Activated naive CD4-positive, alpha-beta T cell treated with anti-CD3 and anti-CD28 coated beads for 36 hours (primary cell): Measurements from ENCODE around the gene SYCE1. TPM values are rescaled to one million over a fixed set of nuclear protein-coding genes. Genes with fewer than 3 reads are reported as not detected.
"Not testable (repeated sequence)": the region's sequence is repeated elsewhere in the genome, so short reads cannot be mapped to it uniquely, and the experiment has no call there.

Experiments
- CTCF ChIA-PET: fragments of 350-600 bp; sonication (Branson Sonifier 250); formaldehyde crosslinking; loops from one replicate; lab custom pipeline; 2021; ENCODE audit warnings: antibody characterized with exemption; lab: Charles Lee
- DNase-seq: peaks from one replicate; pipeline ENCODE4 v3.0.0-alpha.2; 2020
- H3K27ac Mint-ChIP-seq: one replicate; pipeline ENCODE4 v1.8.0; 2021; ENCODE audit warnings: mild to moderate bottlenecking, mixed read lengths
- H3K27me3 Mint-ChIP-seq: one replicate; pipeline ENCODE4 v1.8.0; 2021; ENCODE audit warnings: low read depth, mixed read lengths
- H3K36me3 Mint-ChIP-seq: one replicate; pipeline ENCODE4 v1.8.0; 2021; ENCODE audit warnings: low read depth, mixed read lengths
- H3K4me1 Mint-ChIP-seq: one replicate; pipeline ENCODE4 v1.8.0; 2021; ENCODE audit warnings: low read depth, mixed read lengths
- H3K4me3 Mint-ChIP-seq: one replicate; pipeline ENCODE4 v1.8.0; 2021; ENCODE audit warnings: mild to moderate bottlenecking, moderate library complexity, mixed read lengths
- H3K9me3 Mint-ChIP-seq: one replicate; pipeline ENCODE4 v1.8.0; 2021; ENCODE audit warnings: mixed read lengths
- intact Hi-C: fragments of 100-400 bp; cut with micrococcal nuclease; formaldehyde crosslinking; loops from one replicate; pipeline ENCODE4 v1.15.1; 2023
- total RNA-seq, 2 experiments: library from RNA; stranded (reverse); gene quantifications; one replicate each; pipeline ENCODE4 v1.2.3, GENCODE V29; 2021

Gene SYCE1
- total RNA-seq, 2 experiments from 2014 or later, result 0.17 TPM; not detected in 1

DNA sequence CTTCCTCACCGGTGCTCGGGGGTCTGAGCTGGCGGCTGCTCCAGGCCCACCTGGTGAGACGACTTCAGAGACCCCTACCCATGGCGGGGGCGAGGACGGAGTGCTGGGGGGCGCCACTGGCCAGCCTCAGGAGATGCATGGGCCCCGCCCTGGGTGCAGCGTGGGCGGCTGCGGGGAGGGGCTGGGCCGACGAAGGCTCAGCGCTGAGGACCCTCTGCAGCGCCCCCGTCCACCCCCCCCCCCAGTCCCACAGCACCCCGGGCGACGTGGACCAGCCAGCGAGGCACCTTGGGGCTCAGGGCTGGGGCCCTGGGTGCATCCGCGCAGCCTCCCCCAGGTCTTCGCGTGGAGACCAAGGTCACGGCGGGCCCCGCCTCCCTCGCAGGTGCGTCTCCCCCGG lies 11.7 kb upstream of the SYCE1 start:
- H3K27me3 Mint-ChIP-seq, DNase-seq, intact Hi-C loops, H3K36me3 Mint-ChIP-seq, H3K4me1 Mint-ChIP-seq, H3K4me3 Mint-ChIP-seq, CTCF ChIA-PET, H3K27ac Mint-ChIP-seq: not testable (repeated sequence)
- H3K9me3 Mint-ChIP-seq, result peaks cover 15% of the 10 kb centered on the region

DNA sequence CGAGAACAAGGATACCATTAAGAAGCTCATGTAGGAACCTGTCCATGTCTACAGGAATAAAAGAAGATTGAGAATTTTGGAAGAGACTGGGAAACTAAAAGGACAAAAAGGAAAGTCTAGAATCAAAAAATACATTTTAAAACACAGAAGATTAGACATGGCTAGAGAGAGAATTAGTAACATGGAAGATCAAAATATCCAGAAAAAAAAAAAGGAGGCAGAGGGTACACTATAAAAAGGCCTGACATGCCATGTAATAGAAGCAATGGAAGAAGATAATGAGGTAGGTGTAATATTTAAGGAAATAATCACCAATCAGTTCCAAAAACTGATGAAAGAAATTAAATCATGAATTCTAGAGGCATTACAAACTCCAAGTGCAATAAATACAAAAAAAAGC lies 8.1 kb upstream of the SYCE1 start:
- H3K27ac Mint-ChIP-seq, H3K4me1 Mint-ChIP-seq, H3K36me3 Mint-ChIP-seq, H3K4me3 Mint-ChIP-seq, DNase-seq, H3K27me3 Mint-ChIP-seq: not testable (repeated sequence)
- peaks cover 15% of the 10 kb centered on the region for H3K9me3 Mint-ChIP-seq
- CTCF ChIA-PET, result interaction anchor here (1.0 to 1.4 kb wide), 2 partner anchors 135 to 245 kb away, joined by 3 read pairs; no protein-coding TSS in a partner anchor
- intact Hi-C loops, result loop anchor here (5.0 kb wide), 1 partner anchor 146 kb away; no protein-coding TSS in a partner anchor

DNA sequence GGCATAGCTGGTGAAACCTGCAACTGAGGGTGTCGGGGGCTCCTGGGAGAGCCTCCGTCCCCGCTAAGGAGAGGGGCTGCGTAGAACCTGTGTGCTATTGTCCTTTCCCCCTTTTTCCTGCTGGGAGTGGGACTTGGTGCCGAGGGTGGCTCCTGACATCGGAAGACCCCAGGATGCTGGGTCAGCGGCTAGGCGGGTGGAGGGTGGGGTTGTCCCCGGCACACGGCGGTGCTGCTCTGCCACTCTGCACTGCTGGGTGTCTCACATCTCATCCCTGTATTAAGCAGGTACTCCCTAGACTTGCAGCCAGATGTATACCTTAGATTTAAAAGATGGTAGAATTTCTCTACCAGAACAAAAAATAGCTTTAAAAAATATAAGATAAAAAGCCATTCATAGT lies 6.7 kb upstream of the SYCE1 start:
- DNase-seq, H3K36me3 Mint-ChIP-seq, H3K27ac Mint-ChIP-seq, H3K4me1 Mint-ChIP-seq, H3K4me3 Mint-ChIP-seq, CTCF ChIA-PET, H3K27me3 Mint-ChIP-seq: not testable (repeated sequence)
- H3K9me3 Mint-ChIP-seq, result peaks cover 15% of the 10 kb centered on the region
- intact Hi-C loops, result loop anchor here (5.0 kb wide), 1 partner anchor 145 kb away; no protein-coding TSS in a partner anchor

DNA sequence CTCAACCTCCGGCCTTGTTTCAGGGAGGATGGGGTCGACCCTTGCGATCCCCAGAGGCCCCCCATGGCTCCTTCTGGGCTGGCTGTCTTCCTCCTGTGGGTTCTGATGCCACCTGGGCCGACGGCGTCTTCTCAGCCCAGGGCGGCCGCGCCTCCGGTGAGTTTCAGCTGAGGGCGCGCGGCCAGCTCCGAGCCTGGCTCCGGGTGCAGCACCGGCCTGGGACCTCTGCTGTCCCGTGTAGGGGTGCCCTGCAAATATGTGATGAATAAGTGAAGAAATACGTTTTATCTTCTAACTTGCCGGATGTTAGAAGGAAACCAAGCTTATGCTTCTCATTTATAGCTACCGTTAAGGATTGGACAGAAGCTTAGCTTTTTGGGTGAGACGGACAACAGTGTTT lies 4.4 kb upstream of the SYCE1 start:
- H3K27me3 Mint-ChIP-seq, H3K4me3 Mint-ChIP-seq: not testable (repeated sequence)

DNA sequence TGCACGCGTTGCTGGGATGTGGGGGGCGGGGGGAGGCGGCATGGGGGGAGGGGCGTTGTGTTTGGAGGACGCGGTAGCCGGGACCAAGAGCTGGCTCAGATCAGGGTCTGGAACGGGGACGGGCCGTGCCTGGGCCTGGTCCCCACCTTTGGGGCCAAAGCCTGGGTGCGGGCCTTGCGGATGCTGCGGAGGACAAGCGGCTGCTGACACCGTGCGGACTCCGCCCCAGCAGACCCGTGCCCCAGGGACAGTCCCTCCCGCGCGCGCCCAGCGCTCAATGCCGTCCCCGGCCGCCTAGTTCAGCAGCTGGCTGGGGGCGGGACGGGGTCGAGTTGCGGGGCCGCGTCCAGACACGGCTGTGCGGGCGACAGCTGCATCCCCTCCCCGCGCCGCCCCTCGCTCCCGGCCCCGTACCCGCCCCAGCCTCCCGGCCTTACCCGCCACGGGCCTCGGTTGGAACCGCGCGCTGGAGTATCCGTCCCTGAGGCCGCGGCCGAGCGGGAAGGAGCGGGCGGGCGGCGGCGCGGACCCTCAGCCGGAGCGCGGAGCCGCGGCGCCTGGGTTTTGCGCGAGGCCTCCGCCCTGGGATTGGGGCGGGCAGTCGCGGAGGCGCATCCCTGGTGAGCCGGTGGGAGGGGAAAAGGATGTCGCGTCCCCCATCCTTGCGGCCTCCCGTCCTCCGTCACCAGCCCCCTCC lies 3.6 kb upstream of the SYCE1 start:
- intact Hi-C loops, H3K4me3 Mint-ChIP-seq, H3K4me1 Mint-ChIP-seq, H3K27ac Mint-ChIP-seq, H3K27me3 Mint-ChIP-seq, DNase-seq, CTCF ChIA-PET, H3K36me3 Mint-ChIP-seq: not testable (repeated sequence)
- peaks cover 14% of the 10 kb centered on the region for H3K9me3 Mint-ChIP-seq

More for the DNA sequence above, 4.4 kb upstream of the SYCE1 start:
- H3K4me1 Mint-ChIP-seq, H3K36me3 Mint-ChIP-seq, DNase-seq, H3K27ac Mint-ChIP-seq, CTCF ChIA-PET: not testable (repeated sequence)
- intact Hi-C loops, result loop anchor here (5.0 kb wide), 1 partner anchor 142 kb away; no protein-coding TSS in a partner anchor
- H3K9me3 Mint-ChIP-seq, result peaks cover 18% of the 10 kb centered on the region

DNA sequence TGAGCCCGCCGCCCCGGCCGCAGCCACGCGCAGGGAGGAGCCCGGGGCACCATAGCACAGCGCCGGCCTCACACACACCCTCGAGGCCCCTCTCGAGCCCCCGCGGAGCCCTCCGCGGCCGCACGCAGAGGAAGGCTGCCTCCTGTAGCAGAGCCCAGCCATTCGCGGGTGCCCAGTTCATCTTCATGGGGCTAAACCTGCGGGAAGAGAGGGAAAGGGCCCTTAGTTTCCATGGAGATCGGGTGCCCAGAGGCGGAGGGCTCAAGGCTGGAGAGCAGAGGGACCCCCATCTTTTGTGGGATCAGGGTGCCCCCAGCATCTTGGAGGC lies 2.9 kb upstream of the SYCE1 start:
- intact Hi-C loops, result no loop called here
- Mint-ChIP-seq H3K4me3 (no peak overlapping the region), H3K36me3 (peaks cover under 1% of the 10 kb centered on the region), H3K4me1 (no peaks in the 10 kb centered on the region), H3K9me3 (peaks cover 6% of the 10 kb centered on the region), H3K27ac (no peak overlapping the region), H3K27me3 (peaks cover 9% of the 10 kb centered on the region)
- CTCF ChIA-PET, result no interaction called here
- no peak for DNase-seq

DNA sequence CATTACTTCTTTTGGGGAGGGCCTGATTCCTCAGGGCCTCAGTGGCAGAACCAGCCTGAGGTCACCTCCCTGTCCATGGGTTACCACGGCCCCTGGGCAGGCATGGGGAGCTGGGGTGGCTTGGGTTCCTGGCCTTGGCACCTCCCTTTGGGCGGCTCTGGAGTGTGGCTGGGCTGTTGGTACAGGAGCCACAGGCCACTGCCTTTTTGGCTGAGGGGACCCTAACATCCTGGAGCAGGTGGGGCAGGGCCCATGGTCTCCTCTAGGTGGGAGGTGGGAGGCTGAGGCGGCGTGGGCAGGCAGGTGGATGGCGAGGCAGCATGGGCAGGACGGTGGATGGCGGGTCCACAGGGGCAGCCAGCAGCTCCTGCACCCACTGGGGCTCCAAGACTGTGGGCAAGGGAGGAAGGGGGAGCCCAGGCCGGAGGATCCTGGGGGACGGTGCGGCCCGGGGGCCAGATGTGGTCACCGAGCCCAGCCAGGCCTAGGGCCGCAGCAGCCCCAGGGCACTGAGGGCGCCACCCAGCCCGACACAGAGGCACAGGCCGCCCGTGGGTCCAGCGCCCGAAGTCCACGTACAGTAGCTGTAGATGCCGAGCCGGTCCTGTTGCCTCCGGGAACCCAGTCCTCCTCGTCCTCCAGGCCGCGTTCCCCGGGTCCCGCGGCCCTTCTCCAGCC lies 2.4 kb upstream of the SYCE1 start:
- Mint-ChIP-seq H3K27ac (no peak overlapping the region), H3K36me3 (no peaks in the 10 kb centered on the region), H3K4me3 (no peak overlapping the region), H3K27me3 (peaks cover 9% of the 10 kb centered on the region), H3K9me3 (peaks cover 3% of the 10 kb centered on the region), H3K4me1 (no peaks in the 10 kb centered on the region)
- DNase-seq, result no peak
- CTCF ChIA-PET, result no interaction called here
- intact Hi-C loops, result no loop called here

DNA sequence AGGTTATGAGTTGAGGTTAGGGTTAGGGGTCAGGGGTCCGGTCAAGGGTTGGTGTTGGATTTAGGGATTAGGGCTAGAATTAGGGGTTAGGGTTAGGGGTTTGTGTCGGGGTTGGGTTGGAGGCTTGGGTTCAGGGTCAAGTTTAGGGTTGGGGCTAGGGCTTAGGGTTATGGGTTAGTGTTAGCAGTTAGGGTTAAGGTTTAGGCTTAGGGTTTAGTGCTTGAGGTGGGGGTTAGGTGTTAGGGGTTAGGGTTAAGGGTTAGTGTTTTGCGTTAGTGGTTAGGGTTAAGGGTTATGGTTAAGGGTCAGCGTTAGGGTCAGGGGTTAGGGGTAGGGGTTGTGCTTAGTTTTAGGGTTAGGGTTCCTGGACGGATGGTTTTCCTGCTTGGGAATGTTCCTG lies 1.7 kb upstream of the SYCE1 start:
- Mint-ChIP-seq H3K27ac (no peak overlapping the region), H3K27me3 (peaks cover 9% of the 10 kb centered on the region)
- intact Hi-C loops, result no loop called here

DNA sequence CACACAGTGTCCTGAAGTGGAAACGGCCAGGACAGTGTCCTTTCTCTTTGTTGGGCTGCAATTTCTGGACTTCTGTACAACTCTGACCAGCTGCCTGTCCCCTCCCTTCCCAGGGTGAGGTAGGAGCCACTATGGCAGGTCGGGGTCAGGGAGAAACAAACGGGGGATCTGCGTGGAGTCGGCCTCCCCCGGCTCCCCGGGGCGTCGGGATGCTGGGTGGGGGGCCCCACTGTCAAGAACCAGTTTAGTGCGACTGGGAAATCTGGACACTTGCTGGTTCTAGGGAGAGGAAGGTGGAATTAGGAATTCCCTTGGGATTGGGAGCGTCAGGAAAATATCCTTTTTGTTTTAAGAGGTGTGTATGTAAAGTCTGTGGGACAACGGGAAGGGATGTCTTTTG lies 567 bp downstream of the SYCE1 start:
- CTCF ChIA-PET, result no interaction called here
- DNase-seq, result no peak
- H3K36me3 Mint-ChIP-seq, result no peaks in the 10 kb centered on the region
- H3K9me3 Mint-ChIP-seq, result peaks cover 3% of the 10 kb centered on the region
- no peaks in the 10 kb centered on the region for H3K4me1 Mint-ChIP-seq
- intact Hi-C loops, result no loop called here
- H3K27ac Mint-ChIP-seq, result no peak overlapping the region
- peaks cover 9% of the 10 kb centered on the region for H3K27me3 Mint-ChIP-seq
- H3K4me3 Mint-ChIP-seq, result no peak overlapping the region

More for the DNA sequence above, 1.7 kb upstream of the SYCE1 start:
- Mint-ChIP-seq H3K4me1 (no peaks in the 10 kb centered on the region), H3K36me3 (no peaks in the 10 kb centered on the region), H3K4me3 (no peak overlapping the region), H3K9me3 (peaks cover 3% of the 10 kb centered on the region)
- CTCF ChIA-PET, result no interaction called here
- DNase-seq, result no peak

DNA sequence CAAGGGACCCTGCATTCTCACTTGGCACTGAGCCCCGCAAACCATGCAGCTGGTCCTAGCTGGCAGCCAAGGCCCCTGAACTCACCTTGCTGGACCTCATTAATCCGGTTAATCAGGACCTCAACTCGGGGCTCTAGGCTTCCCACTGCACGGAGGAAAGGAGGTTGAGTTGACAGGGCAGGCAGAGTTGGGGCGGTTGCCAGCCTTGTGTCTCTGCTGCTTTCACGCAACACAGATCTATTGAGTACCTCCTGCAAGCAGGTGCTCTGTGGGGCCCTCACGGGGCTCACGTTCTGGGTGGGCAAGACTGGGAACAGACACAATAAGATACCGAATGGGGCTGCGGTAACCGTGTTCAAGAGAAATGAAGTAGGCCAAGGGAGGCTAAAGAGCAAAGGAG lies 6.2 kb downstream of the SYCE1 start:
- H3K27me3 Mint-ChIP-seq, result peaks cover 5% of the 10 kb centered on the region
- H3K4me3 Mint-ChIP-seq, result no peak overlapping the region
- no peak for DNase-seq
- intact Hi-C loops, result no loop called here
- CTCF ChIA-PET, result no interaction called here
- no peak overlapping the region for H3K27ac Mint-ChIP-seq
- H3K9me3 Mint-ChIP-seq, result no peaks in the 10 kb centered on the region
- no peaks in the 10 kb centered on the region for H3K36me3 Mint-ChIP-seq
- H3K4me1 Mint-ChIP-seq, result no peaks in the 10 kb centered on the region

DNA sequence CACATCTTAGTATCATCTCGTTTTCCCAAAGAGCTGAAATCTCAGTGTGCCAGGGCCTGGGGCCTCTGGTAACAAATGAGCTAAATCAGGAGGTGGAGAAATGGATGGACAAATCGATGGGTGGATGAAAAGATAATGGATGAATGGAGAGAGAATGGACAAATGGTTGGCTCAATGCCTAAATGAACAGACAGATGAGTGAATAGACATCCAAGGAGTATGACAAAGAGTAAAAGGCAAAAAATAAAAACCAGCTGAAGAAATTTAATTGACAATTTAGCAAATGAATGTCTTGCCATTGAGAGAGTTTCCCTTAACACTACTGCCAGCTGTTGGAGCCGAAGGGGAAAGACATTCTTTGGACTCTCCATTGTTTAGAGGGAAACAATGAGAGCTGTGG lies 8.0 kb downstream of the SYCE1 start:
- no peak for DNase-seq
- Mint-ChIP-seq H3K9me3 (no peaks in the 10 kb centered on the region), H3K36me3 (no peaks in the 10 kb centered on the region), H3K27ac (no peak overlapping the region), H3K27me3 (peaks cover 11% of the 10 kb centered on the region), H3K4me1 (no peaks in the 10 kb centered on the region), H3K4me3 (no peak overlapping the region)
- CTCF ChIA-PET, result no interaction called here
- intact Hi-C loops, result no loop called here

DNA sequence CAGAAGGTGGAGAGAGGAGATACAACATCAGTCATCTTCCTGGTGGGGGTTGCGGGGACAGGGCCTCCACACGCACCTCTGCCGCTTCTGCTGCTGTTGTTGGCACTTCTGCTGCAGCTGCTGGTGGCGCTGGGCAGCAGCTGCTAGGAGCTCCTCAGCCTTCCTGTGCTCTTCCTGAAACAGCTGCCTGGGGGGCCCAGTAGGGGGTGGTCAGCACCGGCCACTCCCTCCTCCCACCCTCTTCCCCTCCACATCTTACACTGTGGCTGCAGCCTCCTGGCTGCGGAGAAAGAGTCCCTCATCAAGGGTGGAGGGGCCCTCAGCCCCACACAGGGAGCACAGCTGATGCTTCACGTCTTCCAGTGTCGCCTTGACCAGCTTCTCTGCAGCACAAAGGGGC lies 9.9 kb downstream of the SYCE1 start:
- Mint-ChIP-seq H3K4me3 (no peak overlapping the region), H3K27ac (no peak overlapping the region), H3K36me3 (no peaks in the 10 kb centered on the region), H3K27me3 (peaks cover 13% of the 10 kb centered on the region), H3K9me3 (no peaks in the 10 kb centered on the region), H3K4me1 (no peaks in the 10 kb centered on the region)
- intact Hi-C loops, result no loop called here
- CTCF ChIA-PET, result no interaction called here
- DNase-seq, result no peak

DNA sequence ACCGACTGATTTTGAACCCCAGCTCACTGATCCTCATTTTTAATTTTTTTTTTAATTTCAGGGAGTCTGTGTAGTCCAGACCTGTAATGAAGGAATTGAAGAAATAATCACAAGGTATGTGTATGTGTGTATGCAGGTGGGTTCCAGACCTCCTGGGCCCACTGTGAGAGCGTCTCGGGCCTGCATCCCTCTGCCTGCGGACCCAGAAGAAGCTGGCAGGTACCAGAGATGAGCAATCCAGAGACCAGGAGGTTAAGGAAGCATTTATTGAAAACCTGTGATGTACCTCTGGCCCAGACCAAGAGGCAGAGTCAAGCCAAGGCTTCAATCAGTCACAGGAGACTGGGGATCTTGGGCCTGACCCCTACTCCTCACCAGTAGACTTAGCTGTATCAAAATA lies 10.8 kb downstream of the SYCE1 start:
- Mint-ChIP-seq H3K4me1 (no peaks in the 10 kb centered on the region), H3K36me3 (no peaks in the 10 kb centered on the region), H3K27me3 (peaks cover 17% of the 10 kb centered on the region), H3K4me3 (no peak overlapping the region), H3K27ac (no peak overlapping the region), H3K9me3 (peaks cover 1% of the 10 kb centered on the region)
- CTCF ChIA-PET, result interaction anchor here (1.0 kb wide), 1 partner anchor 60 kb away, joined by 3 read pairs; no protein-coding TSS in a partner anchor
- DNase-seq, result no peak
- intact Hi-C loops, result no loop called here
